ENCODE measurements around the gene ABCC3.

- no peak for TF ChIP-seq EZH2phosphoT487 (IDR thresholded peaks at IDR 0.05; ENCODE audit: borderline replicate concordance)
- no peak for TF ChIP-seq SP1 (IDR thresholded peaks at IDR 0.05; ENCODE audit: low read depth)
- TF ChIP-seq JUND (IDR thresholded peaks at IDR 0.05) = no peak
- TF ChIP-seq FOSL1 (IDR thresholded peaks at IDR 0.05; ENCODE audit: low read depth) = no peak
- TF ChIP-seq RAD21 (IDR thresholded peaks at IDR 0.05; ENCODE audit: low read depth) = no peak
- TF ChIP-seq CTCF (IDR thresholded peaks at IDR 0.05 in 2 of 3, conservative IDR thresholded peaks at IDR 0.05 in 1 of 3; ENCODE audit: borderline replicate concordance in 1 of 3, insufficient read depth in 1 of 3, low read depth in 2 of 3, low read length in 2 of 3) = no peak
- TF ChIP-seq EZH2 (IDR thresholded peaks at IDR 0.05) = no peak
- no peak for TF ChIP-seq POLR2A (IDR thresholded peaks at IDR 0.05; ENCODE audit: borderline replicate concordance, extremely low read depth, insufficient read depth, insufficient read length)
- TF ChIP-seq POLR2AphosphoS5 (IDR thresholded peaks at IDR 0.05; ENCODE audit: low read depth, low read length) = no peak
Observed at GRCh38 chr17:50728881-50729765, 94.4 kb downstream of the ABCC3 start.
